ENCODE data around the gene NECAB3. TPM values are rescaled to one million over a fixed set of nuclear protein-coding genes. Genes with fewer than 3 reads are reported as not detected.

The NECAB3 gene, protein sequence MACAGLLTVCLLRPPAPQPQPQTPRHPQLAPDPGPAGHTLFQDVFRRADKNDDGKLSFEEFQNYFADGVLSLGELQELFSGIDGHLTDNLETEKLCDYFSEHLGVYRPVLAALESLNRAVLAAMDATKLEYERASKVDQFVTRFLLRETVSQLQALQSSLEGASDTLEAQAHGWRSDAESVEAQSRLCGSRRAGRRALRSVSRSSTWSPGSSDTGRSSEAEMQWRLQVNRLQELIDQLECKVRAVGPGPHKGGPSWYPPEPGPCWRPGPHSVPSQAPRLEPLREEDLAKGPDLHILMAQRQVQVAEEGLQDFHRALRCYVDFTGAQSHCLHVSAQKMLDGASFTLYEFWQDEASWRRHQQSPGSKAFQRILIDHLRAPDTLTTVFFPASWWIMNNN
- total RNA-seq (27.8 TPM), polyA plus RNA-seq (ENCODE audit: insufficient read depth in 1 of 8, insufficient read length in 8 of 8, low replicate concordance in 1 of 8) (10 to 100 TPM; 23.0 to 31.6 (median 28.5) TPM)
- long read RNA-seq, donor 1 = 0 reads
- long read RNA-seq, donor 2 = 0 reads
- long read RNA-seq, donor 3, partial matches to known transcripts = 0 of 5 reads
- long read RNA-seq, donor 3, other reads (novel, unspliced or antisense) = 0 of 5 reads
- long read RNA-seq, donor 4, partial matches to known transcripts = 0 of 2 reads
- long read RNA-seq, donor 4, other reads (novel, unspliced or antisense) = 0 of 2 reads
- long read RNA-seq, donor 5, transcript NECAB3-202 (13 exons, 1,942 nt) = major isoform, 8 of 10 reads
- long read RNA-seq, donor 5, partial matches to known transcripts = 0 of 10 reads
- long read RNA-seq, donor 5, other reads (novel, unspliced or antisense) = 0 of 10 reads
- long read RNA-seq, donor 6, partial matches to known transcripts = 0 of 5 reads
- long read RNA-seq, donor 6, other reads (novel, unspliced or antisense) = 0 of 5 reads
- long read RNA-seq, donor 7, partial matches to known transcripts = 6 of 8 reads
- long read RNA-seq, donor 7, other reads (novel, unspliced or antisense) = 0 of 8 reads
- long read RNA-seq, donor 8, partial matches to known transcripts = 0 of 1 reads
- long read RNA-seq, donor 8, other reads (novel, unspliced or antisense) = 0 of 1 reads
- long read RNA-seq, donor 9, partial matches to known transcripts = 0 of 2 reads
- long read RNA-seq, donor 9, other reads (novel, unspliced or antisense) = 0 of 2 reads
- long read RNA-seq, donor 10, partial matches to known transcripts = 0 of 4 reads
- long read RNA-seq, donor 10, other reads (novel, unspliced or antisense) = 0 of 4 reads
- long read RNA-seq, donor 11, partial matches to known transcripts = 0 of 2 reads
- long read RNA-seq, donor 11, other reads (novel, unspliced or antisense) = 0 of 2 reads

DNA sequence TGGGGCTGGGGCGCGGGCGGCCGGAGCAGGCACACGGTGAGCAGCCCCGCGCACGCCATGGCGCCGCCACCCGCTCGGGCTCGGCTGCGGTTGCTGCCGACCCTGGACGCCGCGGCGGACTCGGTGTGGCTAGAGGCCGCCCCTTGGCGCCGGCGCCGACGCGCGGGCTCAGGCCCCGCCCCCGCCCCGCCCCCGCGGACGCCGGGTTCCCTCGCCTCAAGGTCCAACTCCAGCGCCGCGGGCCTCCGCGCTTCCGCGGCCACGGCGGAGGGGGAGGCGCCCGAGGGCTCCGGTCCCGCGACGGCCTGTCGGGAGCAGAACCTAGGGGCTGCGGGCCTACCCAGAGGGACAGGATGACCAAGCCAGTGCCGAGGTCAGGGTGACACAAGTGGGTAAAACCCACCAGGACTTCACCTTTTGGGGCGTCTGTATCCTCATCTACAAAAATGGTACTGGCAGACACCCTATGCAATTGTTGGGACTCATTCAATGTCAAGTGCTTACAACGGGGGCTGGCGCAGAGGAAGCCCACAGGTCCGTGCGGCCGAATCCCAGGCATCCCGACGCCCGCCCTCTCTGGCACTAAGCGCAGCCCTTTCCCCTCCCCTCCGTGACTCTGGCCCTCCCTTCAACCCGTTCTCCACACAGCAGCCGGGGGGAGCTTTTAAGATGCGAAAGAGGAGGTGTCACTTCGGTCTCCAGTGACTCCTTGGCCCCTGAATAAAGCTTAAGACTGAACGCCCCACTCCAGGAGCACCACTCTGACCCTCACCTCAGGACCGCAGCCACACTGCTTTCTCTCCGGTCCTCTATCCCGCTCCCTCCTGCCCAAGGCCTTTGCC lies at the start of gene NECAB3:
NECAB3 (minus strand) TSS at position 135 of the 842 bp plus-strand sequence; CDS start at position 59, 76 bp downstream.
- under 1% methylated on average over 61 of the region's 73 CpGs for WGBS (ENCODE audit: insufficient coverage)
- Histone ChIP-seq H3K27me3 (ENCODE audit: control insufficient read depth, insufficient read depth, low read length) (no peaks in the 10 kb centered on the region), H3K27ac (ENCODE audit: low read length) (peak within 1 kb of the TSS; percentile 88), H3K4me1 (ENCODE audit: control insufficient read depth, insufficient read depth, low read length) (peaks cover 71% of the 10 kb centered on the region), H3K4me3 (ENCODE audit: low read length) (peak within 1 kb of the TSS; percentile 71), H3K36me3 (ENCODE audit: control insufficient read depth, insufficient read depth, low read length) (peaks cover 26% of the 10 kb centered on the region), H3K9me3 (replicated peaks; ENCODE audit: control insufficient read depth, low read depth, low read length) (no peaks in the 10 kb centered on the region)
- DNase-seq = peak; percentile 92

GRCh38 chr20:33721391-33722140 lies 47.3 kb upstream of the NECAB3 start:
- WGBS (ENCODE audit: insufficient coverage) = 100% methylated on average over 3 of the region's 11 CpGs
- DNase-seq = no peak

DNA sequence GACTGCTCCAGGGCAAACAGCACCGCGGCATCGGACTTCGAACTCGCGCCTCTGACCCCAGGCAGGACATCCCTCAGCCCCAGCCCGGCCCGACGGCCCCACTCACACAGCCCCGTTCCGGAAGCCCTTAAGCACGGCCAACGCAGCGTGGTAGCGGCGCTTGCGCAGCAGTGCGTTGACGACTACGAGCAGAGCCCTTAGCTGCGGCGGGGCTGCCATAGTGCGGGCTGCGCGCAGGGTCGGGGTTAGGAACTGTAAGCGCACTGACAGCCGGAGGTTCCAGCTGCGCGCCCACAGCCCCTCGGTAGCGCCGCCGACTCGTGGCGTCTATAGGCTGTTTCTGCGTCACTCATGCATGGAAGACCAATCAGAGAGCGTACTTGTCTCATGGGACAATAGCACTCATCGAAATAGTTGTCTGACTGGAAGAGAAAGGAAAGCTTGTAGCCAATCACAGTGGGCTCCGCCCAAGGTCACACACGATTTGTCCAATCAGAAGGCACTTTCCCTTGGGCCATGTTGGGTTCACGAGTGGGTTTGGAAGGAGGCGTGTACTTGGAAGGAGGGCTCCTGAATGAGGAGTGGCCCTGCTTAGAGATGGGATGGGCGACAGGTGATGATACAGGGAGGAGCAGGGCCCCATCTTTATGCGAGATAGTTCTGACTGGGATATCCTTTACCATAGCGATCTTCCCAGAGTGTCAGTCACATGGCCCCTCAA lies 45.9 kb upstream of the NECAB3 start, which contains the start of gene PXMP4:
PXMP4 (minus strand) TSS at position 322 of the 721 bp plus-strand sequence; CDS start at position 219, 103 bp downstream.
- whole genome bisulfite sequencing (ENCODE audit: insufficient coverage) = under 1% methylated on average over 41 of the region's 46 CpGs
- Histone ChIP-seq H3K4me3 (ENCODE audit: low read length) (peak within 1 kb of the TSS; percentile 83), H3K27ac (ENCODE audit: low read length) (peak within 1 kb of the TSS; percentile 29), H3K9me3 (replicated peaks; ENCODE audit: control insufficient read depth, low read depth, low read length) (no peaks in the 10 kb centered on the region), H3K27me3 (ENCODE audit: control insufficient read depth, insufficient read depth, low read length) (no peaks in the 10 kb centered on the region), H3K36me3 (ENCODE audit: control insufficient read depth, insufficient read depth, low read length) (no peaks in the 10 kb centered on the region), H3K4me1 (ENCODE audit: control insufficient read depth, insufficient read depth, low read length) (peaks cover 11% of the 10 kb centered on the region)
- DNase-seq = peak; percentile 100

More at GRCh38 chr20:33721391-33722140, 47.3 kb upstream of the NECAB3 start:
- Histone ChIP-seq H3K27me3 (ENCODE audit: control insufficient read depth, insufficient read depth, low read length) (no peaks in the 10 kb centered on the region), H3K4me3 (ENCODE audit: low read length) (no peak overlapping the region), H3K9me3 (replicated peaks; ENCODE audit: control insufficient read depth, low read depth, low read length) (no peaks in the 10 kb centered on the region), H3K36me3 (ENCODE audit: control insufficient read depth, insufficient read depth, low read length) (no peaks in the 10 kb centered on the region), H3K27ac (ENCODE audit: low read length) (no peak overlapping the region), H3K4me1 (ENCODE audit: control insufficient read depth, insufficient read depth, low read length) (peaks cover 11% of the 10 kb centered on the region)

GRCh38 chr20:33719277-33719988 lies 45.2 kb upstream of the NECAB3 start:
- Histone ChIP-seq H3K9me3 (replicated peaks; ENCODE audit: control insufficient read depth, low read depth, low read length) (no peaks in the 10 kb centered on the region), H3K4me1 (ENCODE audit: control insufficient read depth, insufficient read depth, low read length) (peaks cover 11% of the 10 kb centered on the region), H3K4me3 (ENCODE audit: low read length) (peak overlapping the region; percentile 83), H3K27me3 (ENCODE audit: control insufficient read depth, insufficient read depth, low read length) (no peaks in the 10 kb centered on the region), H3K27ac (ENCODE audit: low read length) (peak overlapping the region; percentile 29), H3K36me3 (ENCODE audit: control insufficient read depth, insufficient read depth, low read length) (peaks cover 6% of the 10 kb centered on the region)
- DNase-seq = peak; percentile 22
- 55% methylated on average over 12 of the region's 13 CpGs for WGBS (ENCODE audit: insufficient coverage)

DNA sequence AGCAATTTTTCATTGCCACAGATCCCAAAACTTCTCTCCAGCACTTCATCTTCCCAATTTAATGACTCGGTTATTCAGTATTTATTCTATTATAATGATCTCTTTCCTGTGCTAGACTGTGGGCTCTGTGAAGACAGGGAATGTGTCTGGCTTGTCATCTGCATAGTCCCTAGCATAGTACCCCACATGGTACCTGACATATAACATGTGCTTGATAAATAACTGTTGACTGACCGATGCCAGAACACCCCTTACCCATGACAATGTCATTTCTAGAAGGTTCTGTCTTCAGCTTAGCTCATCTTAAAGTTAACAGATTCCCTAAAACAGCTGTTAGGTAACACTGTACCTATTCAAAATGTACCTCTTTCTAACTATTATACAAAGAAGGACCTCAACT lies 42.3 kb upstream of the NECAB3 start:
- no peak for DNase-seq
- WGBS (ENCODE audit: insufficient coverage) = no CpG with 5 or more reads among the region's 2 CpGs
- peaks cover 24% of the 10 kb centered on the region for H3K36me3 ChIP-seq (ENCODE audit: control insufficient read depth, insufficient read depth, low read length)
- H3K4me3 ChIP-seq (ENCODE audit: low read length) = no peak overlapping the region
- no peak overlapping the region for H3K27ac ChIP-seq (ENCODE audit: low read length)
- no peaks in the 10 kb centered on the region for H3K27me3 ChIP-seq (ENCODE audit: control insufficient read depth, insufficient read depth, low read length)
- H3K4me1 ChIP-seq (ENCODE audit: control insufficient read depth, insufficient read depth, low read length) = peaks cover 11% of the 10 kb centered on the region
- no peaks in the 10 kb centered on the region for H3K9me3 ChIP-seq (replicated peaks; ENCODE audit: control insufficient read depth, low read depth, low read length)

- 90% methylated on average over 8 of the region's 10 CpGs for WGBS (ENCODE audit: insufficient coverage)
- no peak for DNase-seq
- H3K9me3 ChIP-seq (replicated peaks; ENCODE audit: control insufficient read depth, low read depth, low read length) = no peaks in the 10 kb centered on the region
Measured at GRCh38 chr20:33713865-33714367, 39.7 kb upstream of the NECAB3 start.

DNA sequence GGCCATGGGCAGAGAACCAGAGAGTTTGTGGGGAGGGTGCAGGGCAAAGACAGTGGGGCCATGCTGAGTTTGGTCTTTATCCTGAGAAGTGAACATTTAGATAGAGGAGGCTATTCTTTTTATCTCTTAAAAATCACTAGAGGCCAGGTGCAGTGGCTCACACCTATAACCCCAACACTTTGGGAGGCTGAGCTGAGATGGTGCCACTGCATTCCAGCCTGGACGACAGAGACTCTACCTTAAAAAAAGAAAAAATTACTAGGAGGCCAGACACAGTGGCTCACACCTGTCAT lies 37.2 kb upstream of the NECAB3 start:
- Histone ChIP-seq H3K4me1 (ENCODE audit: control insufficient read depth, insufficient read depth, low read length) (no peaks in the 10 kb centered on the region), H3K27me3 (ENCODE audit: control insufficient read depth, insufficient read depth, low read length) (no peaks in the 10 kb centered on the region), H3K9me3 (replicated peaks; ENCODE audit: control insufficient read depth, low read depth, low read length) (no peaks in the 10 kb centered on the region), H3K36me3 (ENCODE audit: control insufficient read depth, insufficient read depth, low read length) (peaks cover 46% of the 10 kb centered on the region), H3K27ac (ENCODE audit: low read length) (no peak overlapping the region), H3K4me3 (ENCODE audit: low read length) (no peak overlapping the region)
- DNase-seq = no peak
- WGBS (ENCODE audit: insufficient coverage) = no CpG with 5 or more reads among the region's 1 CpG

More at GRCh38 chr20:33713865-33714367, 39.7 kb upstream of the NECAB3 start:
- Histone ChIP-seq H3K27ac (ENCODE audit: low read length) (no peak overlapping the region), H3K4me3 (ENCODE audit: low read length) (no peak overlapping the region), H3K36me3 (ENCODE audit: control insufficient read depth, insufficient read depth, low read length) (peaks cover 36% of the 10 kb centered on the region), H3K27me3 (ENCODE audit: control insufficient read depth, insufficient read depth, low read length) (no peaks in the 10 kb centered on the region), H3K4me1 (ENCODE audit: control insufficient read depth, insufficient read depth, low read length) (no peaks in the 10 kb centered on the region)

All from muscle of leg (tissue), 16 donors.